GM13976 (cell line): ENCODE results near the gene SLC2A13.

Experiments used
- DNase-seq: peaks from one replicate; pipeline ENCODE4 v3.0.0; 2012; ENCODE audit warnings: low spot score
- CTCF ChIP-seq: IDR thresholded peaks from 2 replicates; pipeline ENCODE4 v1.5.1; 2012; ENCODE audit warnings: borderline replicate concordance, mild to moderate bottlenecking; ENCODE audit not compliant: insufficient read depth; ENCODE audit errors: extremely low read depth, missing control alignments, control extremely low read depth
- in situ Hi-C: fragments of 300-500 bp; cut with MboI; formaldehyde crosslinking; loops from one replicate; pipeline ENCODE4 v1.12.0; 2022; ENCODE audit warnings: low sequenced_read_pairs, mixed read lengths, inconsistent platforms; ENCODE audit not compliant: unreplicated experiment

SLC2A13 gene

GRCh38 chr12:39835517-39836489 lies 270.1 kb downstream of the SLC2A13 start:
- in situ Hi-C loops, result no loop called here
- DNase-seq, result no peak
- no peak for TF ChIP-seq CTCF

- in situ Hi-C loops, result no loop called here
- no peak for DNase-seq
These were observed 274.1 kb downstream of the SLC2A13 start for GRCh38 chr12:39831587-39832315.

GRCh38 chr12:39830852-39831520 lies 274.9 kb downstream of the SLC2A13 start:
- no peak for DNase-seq
- in situ Hi-C loops, result no loop called here
- TF ChIP-seq CTCF, result no peak

More at GRCh38 chr12:39831587-39832315, 274.1 kb downstream of the SLC2A13 start:
- no peak for TF ChIP-seq CTCF

GRCh38 chr12:39830171-39830570 lies 275.7 kb downstream of the SLC2A13 start:
- in situ Hi-C loops, result no loop called here

GRCh38 chr12:39824505-39825212 lies 281.2 kb downstream of the SLC2A13 start:
- DNase-seq, result no peak
- in situ Hi-C loops, result no loop called here
- TF ChIP-seq CTCF, result no peak

More at GRCh38 chr12:39830171-39830570, 275.7 kb downstream of the SLC2A13 start:
- no peak for TF ChIP-seq CTCF
- no peak for DNase-seq

GRCh38 chr12:39816671-39817185 lies 289.2 kb downstream of the SLC2A13 start:
- TF ChIP-seq CTCF, result no peak
- DNase-seq, result no peak
- in situ Hi-C loops, result no loop called here
